Measurements from ENCODE around the gene ERP29. TPM values are rescaled to one million over a fixed set of nuclear protein-coding genes. Genes with fewer than 3 reads are reported as not detected.

The ERP29 gene
- total RNA-seq, 2 donors from 2014 or later: 42.5 to 50.8 TPM

- ATAC-seq (no peak), DNase-seq (no peak)
- H3K4me3 ChIP-seq: no peak overlapping the region
- WGBS, 2 donors: 86 to 88% methylated on average over 11 of the region's 11 CpGs
- no peaks in the 10 kb centered on the region for H3K9me3 ChIP-seq
- peaks cover 5% of the 10 kb centered on the region for H3K4me1 ChIP-seq
- TF ChIP-seq POLR2A (IDR thresholded peaks at IDR 0.05): no peak
- no peak for TF ChIP-seq CTCF (IDR thresholded peaks at IDR 0.05)
- no peak overlapping the region for H3K27ac ChIP-seq
- peaks cover 0 to 9% of the 10 kb centered on the region in 2 donors for H3K36me3 ChIP-seq (replicated peaks in 1 of 2; ENCODE audit: insufficient read depth in 1 of 2, low read depth in 2 of 2)
- intact Hi-C loops (cut with DNase I): no loop called here
- H3K27me3 ChIP-seq: no peaks in the 10 kb centered on the region
Observed at GRCh38 chr12:112022241-112023016, 9.2 kb downstream of the ERP29 start.

- DNase-seq (no peak), ATAC-seq (no peak)
- WGBS, 2 donors: 49 to 68% methylated on average over 4 of the region's 4 CpGs
- TF ChIP-seq CTCF (IDR thresholded peaks at IDR 0.05) (no peak), POLR2A (IDR thresholded peaks at IDR 0.05) (no peak)
- Histone ChIP-seq H3K9me3 (no peaks in the 10 kb centered on the region), H3K4me1 (peaks cover 5% of the 10 kb centered on the region), H3K27ac (no peak overlapping the region), H3K36me3 (replicated peaks in 1 of 2; ENCODE audit: insufficient read depth in 1 of 2, low read depth in 2 of 2) (peaks cover 0 to 12% of the 10 kb centered on the region in 2 donors), H3K27me3 (no peaks in the 10 kb centered on the region), H3K4me3 (no peak overlapping the region)
- intact Hi-C loops (cut with DNase I): no loop called here
Observed at GRCh38 chr12:112023759-112024396, 10.7 kb downstream of the ERP29 start.

- WGBS, 2 donors: 83 to 85% methylated on average over 4 of the region's 4 CpGs
- Histone ChIP-seq H3K27ac (no peak overlapping the region), H3K36me3 (replicated peaks in 1 of 2; ENCODE audit: insufficient read depth in 1 of 2, low read depth in 2 of 2) (peaks cover 0 to 8% of the 10 kb centered on the region in 2 donors), H3K4me1 (peaks cover 5% of the 10 kb centered on the region), H3K4me3 (no peak overlapping the region), H3K27me3 (no peaks in the 10 kb centered on the region), H3K9me3 (no peaks in the 10 kb centered on the region)
- TF ChIP-seq POLR2A (IDR thresholded peaks at IDR 0.05) (no peak), CTCF (IDR thresholded peaks at IDR 0.05) (no peak)
- DNase-seq (no peak), ATAC-seq (no peak)
- intact Hi-C loops (cut with DNase I): no loop called here
Observed at GRCh38 chr12:112025808-112026375, 12.7 kb downstream of the ERP29 start.

- no peak overlapping the region for H3K27ac ChIP-seq
- DNase-seq: no peak
- peaks cover 7% of the 10 kb centered on the region for H3K4me1 ChIP-seq
- intact Hi-C loops (cut with DNase I): no loop called here
- ATAC-seq: no peak
- H3K9me3 ChIP-seq: no peaks in the 10 kb centered on the region
- 84 to 94% methylated on average over 2 of the region's 2 CpGs for WGBS, 2 donors
- no peaks in the 10 kb centered on the region for H3K27me3 ChIP-seq
- no peak overlapping the region for H3K4me3 ChIP-seq
- peaks cover 0 to 14% of the 10 kb centered on the region in 2 donors for H3K36me3 ChIP-seq (replicated peaks in 1 of 2; ENCODE audit: insufficient read depth in 1 of 2, low read depth in 2 of 2)
- no peak for TF ChIP-seq POLR2A (IDR thresholded peaks at IDR 0.05)
- no peak for TF ChIP-seq CTCF (IDR thresholded peaks at IDR 0.05)
Observed at GRCh38 chr12:112029301-112029700, 16.1 kb downstream of the ERP29 start.
